Measurements from ENCODE around the gene SCUBE1.

SCUBE1 gene

DNA sequence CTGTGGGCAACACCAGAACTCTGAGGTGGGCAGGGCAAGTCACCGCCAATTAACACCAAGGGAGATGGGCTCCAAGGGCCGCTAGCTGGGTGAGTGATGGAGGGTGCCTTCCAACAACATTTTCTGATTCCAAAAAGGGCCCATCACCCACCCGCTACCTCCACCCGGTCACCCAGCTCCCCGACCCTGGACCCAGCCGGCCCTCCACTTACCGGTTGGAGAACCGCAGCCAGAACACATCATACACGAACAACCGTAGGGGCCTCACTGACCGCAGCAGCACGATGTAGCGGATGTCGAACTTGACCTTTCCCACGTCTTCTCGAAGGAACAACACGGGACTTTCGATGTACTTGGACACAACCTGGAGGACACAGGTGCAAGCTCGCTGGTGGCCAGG, 171.0 kb downstream of the SCUBE1 start:
- H3K27me3 ChIP-seq (ENCODE audit: control insufficient read depth, insufficient read depth, low read length), result no peaks in the 10 kb centered on the region
- H3K27ac ChIP-seq (ENCODE audit: low read depth, low read length), result no peak overlapping the region
- no peak overlapping the region for H3K4me3 ChIP-seq (ENCODE audit: low read depth, low read length)
- peaks cover 90% of the 10 kb centered on the region for H3K36me3 ChIP-seq (ENCODE audit: control insufficient read depth, insufficient read depth, low read length)
- no peaks in the 10 kb centered on the region for H3K9me3 ChIP-seq (ENCODE audit: control insufficient read depth, insufficient read depth, low read depth, low read length)
- no peak overlapping the region for H3K9ac ChIP-seq (ENCODE audit: low read length)
- no peaks in the 10 kb centered on the region for H3K4me1 ChIP-seq (ENCODE audit: control insufficient read depth, insufficient read depth, low read length)

DNA sequence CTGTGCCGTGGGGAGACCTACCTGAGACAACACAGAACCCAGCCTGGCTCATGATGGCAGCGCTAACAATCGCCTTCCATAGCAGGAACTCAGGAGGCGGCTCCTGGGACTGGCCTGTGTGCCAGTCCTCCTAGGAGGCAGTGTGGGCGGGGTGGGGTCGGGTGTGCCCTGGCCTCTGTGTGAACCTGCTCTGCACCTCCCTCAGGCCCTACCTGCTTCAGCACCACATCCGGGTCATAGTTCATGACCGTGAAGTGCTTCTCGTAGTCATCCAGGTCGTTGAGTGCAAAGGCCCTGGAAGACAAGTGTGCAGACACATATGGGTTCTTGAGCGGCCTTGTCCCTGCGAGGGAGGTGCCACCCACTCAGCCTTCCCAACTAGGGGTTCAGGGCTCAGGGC, 171.6 kb downstream of the SCUBE1 start:
- H3K9ac ChIP-seq (ENCODE audit: low read length), result no peak overlapping the region
- peaks cover 92% of the 10 kb centered on the region for H3K36me3 ChIP-seq (ENCODE audit: control insufficient read depth, insufficient read depth, low read length)
- no peaks in the 10 kb centered on the region for H3K4me1 ChIP-seq (ENCODE audit: control insufficient read depth, insufficient read depth, low read length)
- H3K9me3 ChIP-seq (ENCODE audit: control insufficient read depth, insufficient read depth, low read depth, low read length), result no peaks in the 10 kb centered on the region
- no peak overlapping the region for H3K27ac ChIP-seq (ENCODE audit: low read depth, low read length)
- H3K27me3 ChIP-seq (ENCODE audit: control insufficient read depth, insufficient read depth, low read length), result no peaks in the 10 kb centered on the region
- no peak overlapping the region for H3K4me3 ChIP-seq (ENCODE audit: low read depth, low read length)

- no peaks in the 10 kb centered on the region for H3K27me3 ChIP-seq (ENCODE audit: control insufficient read depth, insufficient read depth, low read length)
- H3K36me3 ChIP-seq (ENCODE audit: control insufficient read depth, insufficient read depth, low read length), result peaks cover 88% of the 10 kb centered on the region
- no peaks in the 10 kb centered on the region for H3K9me3 ChIP-seq (ENCODE audit: control insufficient read depth, insufficient read depth, low read depth, low read length)
- no peak overlapping the region for H3K27ac ChIP-seq (ENCODE audit: low read depth, low read length)
- no peak overlapping the region for H3K9ac ChIP-seq (ENCODE audit: low read length)
- no peak overlapping the region for H3K4me3 ChIP-seq (ENCODE audit: low read depth, low read length)
- H3K4me1 ChIP-seq (ENCODE audit: control insufficient read depth, insufficient read depth, low read length), result no peaks in the 10 kb centered on the region
These were observed 172.1 kb downstream of the SCUBE1 start for GRCh38 chr22:43171019-43171491.

GRCh38 chr22:43170131-43170480, 173.1 kb downstream of the SCUBE1 start:
- Histone ChIP-seq H3K9ac (ENCODE audit: low read length) (no peak overlapping the region), H3K27me3 (ENCODE audit: control insufficient read depth, insufficient read depth, low read length) (no peaks in the 10 kb centered on the region), H3K27ac (ENCODE audit: low read depth, low read length) (no peak overlapping the region), H3K4me3 (ENCODE audit: low read depth, low read length) (no peak overlapping the region), H3K9me3 (ENCODE audit: control insufficient read depth, insufficient read depth, low read depth, low read length) (no peaks in the 10 kb centered on the region), H3K36me3 (ENCODE audit: control insufficient read depth, insufficient read depth, low read length) (peaks cover 79% of the 10 kb centered on the region), H3K4me1 (ENCODE audit: control insufficient read depth, insufficient read depth, low read length) (no peaks in the 10 kb centered on the region)

DNA sequence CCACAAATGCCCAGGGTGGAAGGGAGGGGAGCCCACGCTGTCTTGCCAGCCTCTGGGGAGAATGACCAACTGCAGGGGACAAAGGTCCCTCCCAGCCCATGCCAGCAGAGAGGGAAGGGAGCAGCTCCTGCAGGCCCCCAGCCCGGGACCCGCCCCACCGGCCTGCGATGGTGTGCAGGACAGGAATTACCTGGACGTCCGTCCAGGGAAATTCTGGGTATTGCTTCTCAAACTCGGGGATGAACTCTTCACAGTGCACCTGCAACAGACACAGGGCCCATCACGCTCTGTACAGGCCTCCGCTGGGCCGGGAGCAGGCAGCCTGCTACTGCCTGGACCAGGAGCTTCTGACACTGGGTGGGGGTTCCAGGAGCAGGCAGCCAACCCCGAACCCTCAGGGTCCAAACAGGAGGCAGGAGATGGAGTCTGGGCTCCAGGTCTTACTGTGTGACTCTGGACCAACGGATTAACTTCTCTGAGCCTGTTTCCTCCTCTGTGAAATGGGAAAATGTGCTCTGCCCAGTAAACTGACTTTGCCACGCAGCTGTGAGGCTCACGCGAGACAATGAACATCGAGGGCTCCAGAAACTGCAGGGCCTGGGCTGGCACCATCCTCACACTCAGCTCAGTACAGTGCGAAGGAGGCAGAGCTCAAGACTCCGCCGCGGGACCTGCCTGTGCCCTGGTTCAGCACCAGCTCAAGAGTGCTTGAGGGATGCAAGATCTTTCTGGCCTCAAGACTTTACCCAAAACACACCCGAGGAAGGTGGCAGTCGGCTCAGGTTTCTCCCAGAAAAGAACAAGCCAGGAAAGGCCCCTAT, 173.7 kb downstream of the SCUBE1 start:
- H3K9ac ChIP-seq (ENCODE audit: low read length), result no peak overlapping the region
- peaks cover 73% of the 10 kb centered on the region for H3K36me3 ChIP-seq (ENCODE audit: control insufficient read depth, insufficient read depth, low read length)
- H3K9me3 ChIP-seq (ENCODE audit: control insufficient read depth, insufficient read depth, low read depth, low read length), result no peaks in the 10 kb centered on the region
- no peak overlapping the region for H3K4me3 ChIP-seq (ENCODE audit: low read depth, low read length)
- no peak overlapping the region for H3K27ac ChIP-seq (ENCODE audit: low read depth, low read length)
- H3K27me3 ChIP-seq (ENCODE audit: control insufficient read depth, insufficient read depth, low read length), result no peaks in the 10 kb centered on the region
- H3K4me1 ChIP-seq (ENCODE audit: control insufficient read depth, insufficient read depth, low read length), result no peaks in the 10 kb centered on the region

DNA sequence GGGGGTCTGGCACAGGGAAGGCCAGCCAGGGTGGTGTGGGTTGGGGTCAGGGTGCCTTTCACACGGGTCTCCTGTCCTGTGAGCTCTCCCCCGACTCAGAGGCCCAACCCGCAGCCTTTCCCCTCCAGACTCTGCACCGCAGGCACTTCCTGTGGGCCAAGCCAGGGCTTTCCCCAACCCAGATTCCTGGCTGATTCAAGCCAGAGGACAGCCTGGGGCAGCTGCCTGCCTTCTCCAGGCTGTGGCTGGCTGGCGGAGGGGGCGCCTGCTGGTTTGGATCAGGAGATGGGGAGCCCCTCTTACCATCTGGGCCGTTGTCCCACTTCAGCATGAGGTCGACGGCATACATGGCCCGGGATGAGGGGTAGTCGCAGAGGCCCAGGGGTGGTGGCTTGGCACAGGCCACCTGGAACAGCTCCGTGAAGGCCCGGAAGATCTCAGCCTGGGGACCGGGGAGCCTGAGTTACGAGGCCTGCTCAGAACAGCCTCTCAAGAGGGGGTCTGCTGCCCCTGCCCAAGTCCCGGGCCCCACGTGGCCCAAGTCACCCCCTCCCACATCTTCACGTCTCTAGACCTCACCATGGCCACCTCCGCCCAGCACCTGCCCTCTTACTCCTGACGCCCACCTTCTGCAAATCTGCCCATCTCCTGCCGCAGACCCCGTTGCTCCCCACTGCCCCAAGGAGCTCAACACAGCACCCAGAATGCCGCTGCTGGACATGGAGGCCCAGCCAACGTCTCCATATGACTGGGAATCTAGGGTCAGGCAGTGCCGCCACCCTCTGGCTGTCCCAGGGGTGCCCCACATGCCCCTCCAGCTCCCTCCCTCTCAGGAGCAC, 174.5 kb downstream of the SCUBE1 start:
- H3K27ac ChIP-seq (ENCODE audit: low read depth, low read length), result no peak overlapping the region
- H3K36me3 ChIP-seq (ENCODE audit: control insufficient read depth, insufficient read depth, low read length), result peaks cover 65% of the 10 kb centered on the region
- H3K9me3 ChIP-seq (ENCODE audit: control insufficient read depth, insufficient read depth, low read depth, low read length), result no peaks in the 10 kb centered on the region
- H3K4me1 ChIP-seq (ENCODE audit: control insufficient read depth, insufficient read depth, low read length), result no peaks in the 10 kb centered on the region
- no peak overlapping the region for H3K4me3 ChIP-seq (ENCODE audit: low read depth, low read length)
- no peaks in the 10 kb centered on the region for H3K27me3 ChIP-seq (ENCODE audit: control insufficient read depth, insufficient read depth, low read length)
- H3K9ac ChIP-seq (ENCODE audit: low read length), result no peak overlapping the region

GRCh38 chr22:43167001-43167589, 176.1 kb downstream of the SCUBE1 start:
- no peak overlapping the region for H3K4me3 ChIP-seq (ENCODE audit: low read depth, low read length)
- H3K9ac ChIP-seq (ENCODE audit: low read length), result no peak overlapping the region
- no peaks in the 10 kb centered on the region for H3K9me3 ChIP-seq (ENCODE audit: control insufficient read depth, insufficient read depth, low read depth, low read length)
- H3K27ac ChIP-seq (ENCODE audit: low read depth, low read length), result no peak overlapping the region
- no peaks in the 10 kb centered on the region for H3K4me1 ChIP-seq (ENCODE audit: control insufficient read depth, insufficient read depth, low read length)
- H3K36me3 ChIP-seq (ENCODE audit: control insufficient read depth, insufficient read depth, low read length), result peaks cover 50% of the 10 kb centered on the region
- H3K27me3 ChIP-seq (ENCODE audit: control insufficient read depth, insufficient read depth, low read length), result no peaks in the 10 kb centered on the region

DNA sequence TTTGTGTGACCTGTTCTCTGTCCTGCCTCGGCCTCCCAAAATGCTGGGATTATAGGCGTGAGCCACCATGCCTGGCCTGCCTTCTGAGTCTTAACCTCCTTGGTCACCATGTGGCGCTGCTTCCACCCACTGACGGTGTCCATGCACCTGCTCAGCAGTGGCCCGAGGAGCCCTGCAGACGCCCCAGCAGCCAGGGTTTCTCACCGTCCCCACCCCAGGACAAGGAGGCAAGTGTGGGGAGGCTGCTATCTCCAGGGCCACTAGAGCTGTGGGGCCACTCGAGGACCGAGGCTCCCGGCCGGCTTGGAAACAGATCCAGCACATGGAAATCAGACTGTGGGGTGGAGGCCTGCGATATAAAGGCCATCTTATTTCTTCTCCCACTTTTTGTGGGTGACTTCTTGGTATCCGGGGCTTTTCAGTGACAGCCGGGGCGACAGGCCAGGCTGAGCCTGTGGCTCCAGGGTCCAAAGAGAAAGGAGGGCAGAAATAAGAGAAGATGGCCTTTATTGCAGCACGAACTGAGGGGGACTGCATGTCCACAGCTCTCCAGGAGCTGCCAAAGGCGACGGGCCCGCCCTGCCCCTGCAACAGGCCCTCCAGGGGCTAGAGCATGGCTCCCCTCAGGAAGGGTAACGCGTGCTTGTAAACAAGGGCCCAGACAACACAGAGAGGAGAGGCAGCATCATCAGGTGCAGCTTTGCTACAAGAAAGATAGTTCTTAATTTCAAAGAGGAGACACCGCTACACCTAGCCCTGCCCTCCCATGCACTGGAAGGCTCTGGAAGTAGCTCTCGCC, 176.8 kb downstream of the SCUBE1 start:
- Histone ChIP-seq H3K27ac (ENCODE audit: low read depth, low read length) (no peak overlapping the region), H3K4me3 (ENCODE audit: low read depth, low read length) (no peak overlapping the region), H3K36me3 (ENCODE audit: control insufficient read depth, insufficient read depth, low read length) (peaks cover 43% of the 10 kb centered on the region)

GRCh38 chr22:43164636-43165035, 178.5 kb downstream of the SCUBE1 start:
- H3K9me3 ChIP-seq (ENCODE audit: control insufficient read depth, insufficient read depth, low read depth, low read length), result no peaks in the 10 kb centered on the region
- H3K27ac ChIP-seq (ENCODE audit: low read depth, low read length), result no peak overlapping the region
- no peak overlapping the region for H3K4me3 ChIP-seq (ENCODE audit: low read depth, low read length)
- H3K4me1 ChIP-seq (ENCODE audit: control insufficient read depth, insufficient read depth, low read length), result no peaks in the 10 kb centered on the region
- no peak overlapping the region for H3K9ac ChIP-seq (ENCODE audit: low read length)
- peaks cover 26% of the 10 kb centered on the region for H3K36me3 ChIP-seq (ENCODE audit: control insufficient read depth, insufficient read depth, low read length)
- no peaks in the 10 kb centered on the region for H3K27me3 ChIP-seq (ENCODE audit: control insufficient read depth, insufficient read depth, low read length)

More for the DNA sequence above, 176.8 kb downstream of the SCUBE1 start:
- no peaks in the 10 kb centered on the region for H3K27me3 ChIP-seq (ENCODE audit: control insufficient read depth, insufficient read depth, low read length)
- no peak overlapping the region for H3K9ac ChIP-seq (ENCODE audit: low read length)
- no peaks in the 10 kb centered on the region for H3K9me3 ChIP-seq (ENCODE audit: control insufficient read depth, insufficient read depth, low read depth, low read length)
- no peaks in the 10 kb centered on the region for H3K4me1 ChIP-seq (ENCODE audit: control insufficient read depth, insufficient read depth, low read length)

DNA sequence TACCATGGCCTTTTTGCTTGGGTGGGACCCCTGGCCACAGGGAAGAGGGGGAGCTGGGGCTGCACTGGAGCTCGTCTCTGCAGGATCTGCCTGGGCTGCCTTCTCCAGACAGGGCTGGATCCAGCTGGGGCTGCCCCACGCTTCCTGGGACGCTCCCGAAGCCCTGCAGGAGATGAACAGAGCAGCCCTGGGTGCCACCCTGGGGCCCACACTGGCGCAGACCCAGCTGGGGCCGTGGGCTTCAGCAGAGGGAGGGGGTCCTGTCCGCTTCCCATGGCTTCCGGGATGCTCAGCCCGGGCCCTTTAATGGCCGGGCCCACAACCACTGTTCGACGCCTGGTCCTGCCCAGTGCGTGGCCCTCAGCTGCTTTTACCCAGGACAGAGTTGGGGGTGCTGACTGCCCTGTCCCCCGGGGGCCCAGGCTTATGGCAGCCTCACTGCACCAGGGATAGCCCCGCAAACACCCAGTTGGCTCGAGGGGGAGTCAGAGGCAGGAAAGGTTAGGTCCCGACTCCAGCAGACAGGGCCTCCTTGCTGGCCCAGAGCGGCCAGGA, 179.9 kb downstream of the SCUBE1 start:
- Histone ChIP-seq H3K4me1 (ENCODE audit: control insufficient read depth, insufficient read depth, low read length) (no peaks in the 10 kb centered on the region), H3K9ac (ENCODE audit: low read length) (no peak overlapping the region), H3K9me3 (ENCODE audit: control insufficient read depth, insufficient read depth, low read depth, low read length) (no peaks in the 10 kb centered on the region), H3K27ac (ENCODE audit: low read depth, low read length) (no peak overlapping the region), H3K4me3 (ENCODE audit: low read depth, low read length) (no peak overlapping the region), H3K36me3 (ENCODE audit: control insufficient read depth, insufficient read depth, low read length) (peaks cover 12% of the 10 kb centered on the region), H3K27me3 (ENCODE audit: control insufficient read depth, insufficient read depth, low read length) (no peaks in the 10 kb centered on the region)
